ENCODE results near the gene NPIPA1.

DNA sequence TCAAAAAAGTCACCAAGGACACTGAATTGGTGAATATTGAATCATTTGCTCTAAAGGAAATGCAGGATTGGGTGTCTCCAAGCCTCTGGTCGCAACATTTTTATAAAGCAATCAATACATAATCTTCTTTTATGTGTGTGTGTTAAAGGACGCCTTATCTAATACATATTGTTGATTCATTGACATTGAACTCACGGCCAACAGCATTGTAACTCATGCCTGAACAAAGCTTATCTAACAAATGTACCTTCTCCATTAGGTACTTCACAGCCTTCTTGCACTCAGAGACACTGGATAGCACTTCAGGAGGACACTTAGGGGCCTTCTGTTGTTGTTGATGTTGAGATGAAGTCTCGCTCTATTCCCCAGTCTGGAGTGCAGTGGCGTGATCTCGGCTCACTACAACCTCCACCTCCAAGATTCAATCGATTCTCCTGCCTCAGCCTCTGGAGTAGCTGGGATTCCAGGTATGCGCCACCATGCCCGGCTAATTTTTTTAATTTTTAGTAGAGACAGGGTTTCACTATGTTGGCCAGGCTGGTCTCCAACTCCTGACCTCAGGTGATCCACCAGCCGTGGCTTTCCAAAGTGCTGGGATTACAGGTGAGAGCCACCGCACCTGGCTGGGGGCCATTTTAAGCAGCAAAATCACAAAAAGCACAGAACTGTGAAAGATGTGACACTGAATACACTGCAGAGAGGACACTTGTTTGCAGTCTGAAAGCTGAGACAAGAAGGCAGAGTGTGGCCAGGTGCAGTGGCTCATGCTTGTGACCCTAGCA is 24.4 kb downstream of the NPIPA1 start:
- TF ChIP-seq CTCF (IDR thresholded peaks at IDR 0.05) = no peak
- TF ChIP-seq POLR2A (IDR thresholded peaks at IDR 0.05) = no peak

Data from heart left ventricle (tissue), 13 donors.